ENCODE measurements around the gene ASZ1. TPM values are rescaled to one million over a fixed set of nuclear protein-coding genes. Genes with fewer than 3 reads are reported as not detected.

The ASZ1 gene
- total RNA-seq, 1 donor from 2014 or later, result not detected

GRCh38 chr7:117346161-117346560, 81.1 kb downstream of the ASZ1 start:
- no peak overlapping the region for H3K27ac Mint-ChIP-seq (ENCODE audit: unreplicated experiment)
- no peaks in the 10 kb centered on the region for H3K36me3 Mint-ChIP-seq (ENCODE audit: low read depth, unreplicated experiment)
- H3K4me2 ChIP-seq (ENCODE audit: low read length), result no peak overlapping the region
- H3K27me3 ChIP-seq (ENCODE audit: insufficient read depth, low read length), result no peaks in the 10 kb centered on the region
- no peak overlapping the region for H3K4me3 ChIP-seq (ENCODE audit: insufficient read depth, low read depth, low read length)
- no peaks in the 10 kb centered on the region for H3K4me1 Mint-ChIP-seq (ENCODE audit: low read depth, unreplicated experiment)
- H3K9me3 ChIP-seq (ENCODE audit: insufficient read depth, low read depth, low read length), result no peaks in the 10 kb centered on the region
- H3K27me3 Mint-ChIP-seq (ENCODE audit: low read depth, unreplicated experiment), result peaks cover 3% of the 10 kb centered on the region
- no peaks in the 10 kb centered on the region for H3K9me3 Mint-ChIP-seq (ENCODE audit: unreplicated experiment)
- H3K36me3 ChIP-seq (ENCODE audit: insufficient read depth, low read length), result no peaks in the 10 kb centered on the region
- FAIRE-seq (no peak), DNase-seq (ENCODE audit: low read depth) (no peak)
- TF ChIP-seq CTCF (IDR thresholded peaks at IDR 0.05; ENCODE audit: insufficient read depth, low read depth, low read length), result no peak
- no peak for TF ChIP-seq EZH2 (IDR thresholded peaks at IDR 0.05; ENCODE audit: insufficient read depth, low read length)
- H3K9ac ChIP-seq (ENCODE audit: low read length), result no peak overlapping the region
- no peak overlapping the region for H2AFZ ChIP-seq (ENCODE audit: low read depth, low read length)
- H3K4me1 ChIP-seq (ENCODE audit: insufficient read depth, low read length), result no peaks in the 10 kb centered on the region
- no peak overlapping the region for H3K4me3 Mint-ChIP-seq (ENCODE audit: unreplicated experiment)
- no peaks in the 10 kb centered on the region for H4K20me1 ChIP-seq (ENCODE audit: insufficient read depth, low read length)
- H3K79me2 ChIP-seq (ENCODE audit: insufficient read depth, low read length), result no peaks in the 10 kb centered on the region
- no peak overlapping the region for H3K27ac ChIP-seq (ENCODE audit: low read depth, low read length)

GRCh38 chr7:117338020-117338419, 89.3 kb downstream of the ASZ1 start:
- no peaks in the 10 kb centered on the region for H3K79me2 ChIP-seq (ENCODE audit: insufficient read depth, low read length)
- H3K36me3 ChIP-seq (ENCODE audit: insufficient read depth, low read length), result no peaks in the 10 kb centered on the region
- H3K27me3 ChIP-seq (ENCODE audit: insufficient read depth, low read length), result no peaks in the 10 kb centered on the region
- H3K4me1 ChIP-seq (ENCODE audit: insufficient read depth, low read length), result no peaks in the 10 kb centered on the region
- no peaks in the 10 kb centered on the region for H3K9me3 ChIP-seq (ENCODE audit: insufficient read depth, low read depth, low read length)
- no peaks in the 10 kb centered on the region for H4K20me1 ChIP-seq (ENCODE audit: insufficient read depth, low read length)
- H3K9me3 Mint-ChIP-seq (ENCODE audit: unreplicated experiment), result no peaks in the 10 kb centered on the region
- DNase-seq (ENCODE audit: low read depth) (no peak), FAIRE-seq (no peak)
- H3K9ac ChIP-seq (ENCODE audit: low read length), result no peak overlapping the region
- no peaks in the 10 kb centered on the region for H3K4me1 Mint-ChIP-seq (ENCODE audit: low read depth, unreplicated experiment)
- H3K4me3 Mint-ChIP-seq (ENCODE audit: unreplicated experiment), result no peak overlapping the region
- no peak overlapping the region for H2AFZ ChIP-seq (ENCODE audit: low read depth, low read length)
- no peak overlapping the region for H3K27ac ChIP-seq (ENCODE audit: low read depth, low read length)
- H3K36me3 Mint-ChIP-seq (ENCODE audit: low read depth, unreplicated experiment), result no peaks in the 10 kb centered on the region
- H3K27ac Mint-ChIP-seq (ENCODE audit: unreplicated experiment), result no peak overlapping the region
- no peak overlapping the region for H3K4me2 ChIP-seq (ENCODE audit: low read length)
- peaks cover 4% of the 10 kb centered on the region for H3K27me3 Mint-ChIP-seq (ENCODE audit: low read depth, unreplicated experiment)
- H3K4me3 ChIP-seq (ENCODE audit: insufficient read depth, low read depth, low read length), result no peak overlapping the region
- TF ChIP-seq EZH2 (IDR thresholded peaks at IDR 0.05; ENCODE audit: insufficient read depth, low read length) (no peak), CTCF (IDR thresholded peaks at IDR 0.05; ENCODE audit: insufficient read depth, low read depth, low read length) (no peak)

- no peak overlapping the region for H3K4me3 ChIP-seq (ENCODE audit: insufficient read depth, low read depth, low read length)
- TF ChIP-seq CTCF (IDR thresholded peaks at IDR 0.05; ENCODE audit: insufficient read depth, low read depth, low read length), result no peak
- no peak for TF ChIP-seq EZH2 (IDR thresholded peaks at IDR 0.05; ENCODE audit: insufficient read depth, low read length)
- Mint-ChIP-seq H3K9me3 (ENCODE audit: unreplicated experiment) (peaks cover 3% of the 10 kb centered on the region), H3K4me3 (ENCODE audit: unreplicated experiment) (no peak overlapping the region), H3K27ac (ENCODE audit: unreplicated experiment) (no peak overlapping the region), H3K27me3 (ENCODE audit: low read depth, unreplicated experiment) (peaks cover 4% of the 10 kb centered on the region), H3K4me1 (ENCODE audit: low read depth, unreplicated experiment) (no peaks in the 10 kb centered on the region), H3K36me3 (ENCODE audit: low read depth, unreplicated experiment) (no peaks in the 10 kb centered on the region)
- no peak overlapping the region for H3K4me2 ChIP-seq (ENCODE audit: low read length)
- H3K27ac ChIP-seq (ENCODE audit: low read depth, low read length), result no peak overlapping the region
- DNase-seq (ENCODE audit: low read depth) (no peak), FAIRE-seq (no peak)
- no peaks in the 10 kb centered on the region for H3K79me2 ChIP-seq (ENCODE audit: insufficient read depth, low read length)
- no peaks in the 10 kb centered on the region for H3K4me1 ChIP-seq (ENCODE audit: insufficient read depth, low read length)
- no peaks in the 10 kb centered on the region for H3K9me3 ChIP-seq (ENCODE audit: insufficient read depth, low read depth, low read length)
- no peaks in the 10 kb centered on the region for H4K20me1 ChIP-seq (ENCODE audit: insufficient read depth, low read length)
- H2AFZ ChIP-seq (ENCODE audit: low read depth, low read length), result no peak overlapping the region
- H3K36me3 ChIP-seq (ENCODE audit: insufficient read depth, low read length), result no peaks in the 10 kb centered on the region
- H3K27me3 ChIP-seq (ENCODE audit: insufficient read depth, low read length), result no peaks in the 10 kb centered on the region
- H3K9ac ChIP-seq (ENCODE audit: low read length), result no peak overlapping the region
Measured at GRCh38 chr7:117333168-117333567, 94.1 kb downstream of the ASZ1 start.
